ENCODE data around the gene GABRR1. TPM values are rescaled to one million over a fixed set of nuclear protein-coding genes. Genes with fewer than 3 reads are reported as not detected.

GABRR1 gene
- total RNA-seq, 1 donor from 2014 or later: not detected

DNA sequence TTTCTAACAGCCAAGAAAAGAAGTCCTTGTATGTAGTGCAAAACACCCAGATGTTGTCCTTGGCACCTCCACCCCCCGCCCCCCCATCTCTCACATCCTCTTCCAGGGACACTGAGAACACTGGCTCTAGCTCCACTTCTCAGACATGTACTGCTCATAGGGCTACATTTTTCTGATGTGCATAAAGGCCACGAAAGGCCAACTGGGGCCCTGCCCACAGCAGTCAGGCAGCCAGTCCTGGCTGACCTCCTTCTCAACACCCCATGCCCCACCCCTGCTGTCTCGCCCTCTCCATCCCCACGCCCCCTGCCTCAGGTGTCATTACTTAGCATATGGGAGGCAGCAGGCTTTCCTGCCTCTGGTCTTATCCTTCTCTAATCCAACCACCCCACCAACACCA, 11.3 kb downstream of the GABRR1 start:
- no peak overlapping the region for H3K4me3 ChIP-seq
- peak overlapping the region; percentile 37 to 45 for H3K27ac ChIP-seq
- no peaks in the 10 kb centered on the region for H3K9me3 ChIP-seq
- no peaks in the 10 kb centered on the region for H3K27me3 ChIP-seq
- intact Hi-C loops (cut with DNase I): no loop called here
- TF ChIP-seq, protein P1, sequence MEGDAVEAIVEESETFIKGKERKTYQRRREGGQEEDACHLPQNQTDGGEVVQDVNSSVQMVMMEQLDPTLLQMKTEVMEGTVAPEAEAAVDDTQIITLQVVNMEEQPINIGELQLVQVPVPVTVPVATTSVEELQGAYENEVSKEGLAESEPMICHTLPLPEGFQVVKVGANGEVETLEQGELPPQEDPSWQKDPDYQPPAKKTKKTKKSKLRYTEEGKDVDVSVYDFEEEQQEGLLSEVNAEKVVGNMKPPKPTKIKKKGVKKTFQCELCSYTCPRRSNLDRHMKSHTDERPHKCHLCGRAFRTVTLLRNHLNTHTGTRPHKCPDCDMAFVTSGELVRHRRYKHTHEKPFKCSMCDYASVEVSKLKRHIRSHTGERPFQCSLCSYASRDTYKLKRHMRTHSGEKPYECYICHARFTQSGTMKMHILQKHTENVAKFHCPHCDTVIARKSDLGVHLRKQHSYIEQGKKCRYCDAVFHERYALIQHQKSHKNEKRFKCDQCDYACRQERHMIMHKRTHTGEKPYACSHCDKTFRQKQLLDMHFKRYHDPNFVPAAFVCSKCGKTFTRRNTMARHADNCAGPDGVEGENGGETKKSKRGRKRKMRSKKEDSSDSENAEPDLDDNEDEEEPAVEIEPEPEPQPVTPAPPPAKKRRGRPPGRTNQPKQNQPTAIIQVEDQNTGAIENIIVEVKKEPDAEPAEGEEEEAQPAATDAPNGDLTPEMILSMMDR (IDR thresholded peaks at IDR 0.05): no peak
- H3K4me1 ChIP-seq: peaks cover 0 to 9% of the 10 kb centered on the region in 2 donors
- no peak for DNase-seq (ENCODE audit: low spot score in 2 of 2)
- no peaks in the 10 kb centered on the region for H3K36me3 ChIP-seq

DNA sequence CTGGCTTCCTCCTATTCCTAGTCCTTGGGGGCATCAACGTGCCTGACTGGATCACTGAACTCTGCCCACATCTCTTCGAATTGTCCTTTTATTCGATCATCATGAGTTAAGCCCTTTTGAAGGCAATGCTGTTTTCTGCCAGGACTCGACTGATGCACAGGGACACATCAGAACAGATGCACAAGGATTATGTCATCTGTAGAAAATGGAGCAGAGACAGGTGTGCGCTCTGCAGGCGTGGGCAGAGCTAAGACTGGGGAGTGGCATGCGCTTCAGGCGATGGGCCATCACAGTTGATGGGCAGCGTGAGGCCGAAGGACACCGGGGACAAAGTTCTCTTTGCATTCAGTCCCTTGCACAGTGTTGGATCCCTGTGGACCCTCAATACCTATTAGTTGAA, 13.1 kb downstream of the GABRR1 start:
- intact Hi-C loops (cut with DNase I): no loop called here

DNA sequence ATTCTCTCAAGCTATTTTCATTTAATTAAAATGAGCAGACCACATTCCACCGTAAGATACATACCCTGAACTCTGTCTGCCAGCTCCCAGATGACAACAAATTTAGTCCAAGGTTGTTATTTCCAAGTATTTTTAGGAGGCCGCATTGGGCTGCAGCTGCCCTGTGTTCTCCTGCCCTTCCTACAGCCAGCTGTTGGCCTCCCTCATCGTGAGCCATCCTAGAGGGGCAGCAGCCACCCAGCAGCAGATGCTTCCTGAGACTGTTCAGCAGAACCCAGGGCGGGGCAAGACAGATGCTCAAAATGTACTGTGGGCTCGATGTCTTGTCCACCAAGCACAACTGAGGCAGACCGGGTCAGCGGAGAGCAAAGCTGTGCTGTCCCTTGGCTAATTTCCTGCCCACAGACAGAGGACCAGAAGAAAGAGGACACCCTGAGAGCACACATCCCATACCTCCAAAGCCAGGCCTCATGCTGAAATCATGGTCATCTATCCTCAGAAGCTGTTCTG, 16.4 kb downstream of the GABRR1 start:
- Histone ChIP-seq H3K27ac (no peak overlapping the region), H3K4me1 (peaks cover 0 to 4% of the 10 kb centered on the region in 2 donors), H3K9me3 (no peaks in the 10 kb centered on the region), H3K4me3 (no peak overlapping the region), H3K27me3 (no peaks in the 10 kb centered on the region), H3K36me3 (no peaks in the 10 kb centered on the region)
- TF ChIP-seq, protein P1 (IDR thresholded peaks at IDR 0.05): no peak
- no peak for DNase-seq (ENCODE audit: low spot score in 2 of 2)
- intact Hi-C loops (cut with DNase I): no loop called here

More for the DNA sequence above, 13.1 kb downstream of the GABRR1 start:
- H3K36me3 ChIP-seq: no peaks in the 10 kb centered on the region
- no peak for DNase-seq (ENCODE audit: low spot score in 2 of 2)
- H3K9me3 ChIP-seq: no peaks in the 10 kb centered on the region
- TF ChIP-seq, protein P1 (IDR thresholded peaks at IDR 0.05): no peak
- H3K4me1 ChIP-seq: peaks cover 0 to 9% of the 10 kb centered on the region in 2 donors
- H3K27me3 ChIP-seq: no peaks in the 10 kb centered on the region
- no peak overlapping the region for H3K27ac ChIP-seq
- H3K4me3 ChIP-seq: no peak overlapping the region

DNA sequence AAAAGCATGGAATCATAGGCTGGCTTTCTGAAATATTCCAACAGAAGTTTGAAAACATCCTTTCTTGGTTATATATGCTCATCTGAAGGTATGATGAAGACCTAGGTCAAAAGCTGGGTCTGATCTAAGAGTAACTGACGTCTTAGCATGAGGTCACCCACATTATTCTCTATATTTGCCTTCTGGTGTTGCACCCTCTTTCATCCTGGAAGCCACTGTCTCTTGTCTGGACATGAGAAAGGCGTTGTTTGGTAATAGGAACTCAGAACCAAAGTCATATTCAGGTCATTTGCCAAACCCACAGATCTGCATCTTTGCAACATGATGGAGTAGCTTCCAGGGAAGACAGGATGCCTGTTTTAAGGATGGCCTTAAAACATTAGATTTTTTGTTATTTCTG, 17.6 kb downstream of the GABRR1 start:
- intact Hi-C loops (cut with DNase I): no loop called here
- peaks cover 0 to 10% of the 10 kb centered on the region in 2 donors for H3K9me3 ChIP-seq
- no peak overlapping the region for H3K4me3 ChIP-seq
- H3K36me3 ChIP-seq: no peaks in the 10 kb centered on the region
- no peak overlapping the region for H3K27ac ChIP-seq
- DNase-seq (ENCODE audit: low spot score in 2 of 2): no peak
- no peaks in the 10 kb centered on the region for H3K4me1 ChIP-seq
- TF ChIP-seq, protein P1 (IDR thresholded peaks at IDR 0.05): no peak
- no peaks in the 10 kb centered on the region for H3K27me3 ChIP-seq

DNA sequence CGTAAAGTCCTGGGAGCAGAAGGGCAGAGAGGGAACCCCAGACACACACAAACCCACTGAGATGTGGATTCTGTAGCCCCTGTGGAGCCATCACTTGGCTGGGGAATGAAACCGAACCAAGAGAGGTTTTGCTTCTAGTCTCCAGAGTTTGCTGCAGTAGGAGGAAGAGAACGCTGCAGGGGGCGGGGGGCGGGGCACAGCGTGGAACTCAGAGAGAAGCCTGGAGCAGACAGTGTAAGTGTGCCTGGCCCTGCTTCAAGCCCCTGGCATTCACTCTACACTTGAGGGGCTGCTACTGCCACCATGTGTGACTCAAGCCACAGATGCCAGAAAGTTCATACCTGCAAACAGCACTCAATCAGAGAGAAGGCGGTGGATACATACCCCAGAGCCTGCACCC, 18.9 kb downstream of the GABRR1 start:
- Histone ChIP-seq H3K36me3 (no peaks in the 10 kb centered on the region), H3K4me3 (no peak overlapping the region), H3K9me3 (peaks cover 0 to 12% of the 10 kb centered on the region in 2 donors), H3K4me1 (no peaks in the 10 kb centered on the region), H3K27me3 (no peaks in the 10 kb centered on the region), H3K27ac (no peak overlapping the region)
- TF ChIP-seq, protein P1 (IDR thresholded peaks at IDR 0.05): no peak
- DNase-seq (ENCODE audit: low spot score in 2 of 2): no peak
- intact Hi-C loops (cut with DNase I): no loop called here

DNA sequence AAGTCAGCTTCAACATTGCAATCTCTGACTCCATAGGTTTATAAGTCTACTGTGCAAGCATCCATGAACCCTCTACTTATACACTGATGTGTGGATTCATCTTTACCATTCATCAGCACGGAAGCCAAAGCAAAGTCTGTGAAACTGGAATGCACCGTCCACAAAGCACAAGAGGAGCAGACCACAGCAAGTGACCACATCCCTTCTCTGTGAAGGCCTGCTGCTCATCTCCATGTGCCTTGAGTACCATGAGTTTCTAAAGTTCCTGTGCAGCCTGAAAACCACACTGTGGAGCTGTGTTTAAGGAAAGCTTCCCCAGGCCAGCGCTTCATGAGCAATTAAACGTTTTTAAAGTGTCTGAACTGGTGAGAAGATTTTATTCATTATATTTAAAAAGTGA, 20.0 kb downstream of the GABRR1 start:
- TF ChIP-seq, protein P1 (IDR thresholded peaks at IDR 0.05): no peak
- DNase-seq (ENCODE audit: low spot score in 2 of 2): no peak
- Histone ChIP-seq H3K4me3 (no peak overlapping the region), H3K36me3 (no peaks in the 10 kb centered on the region), H3K27me3 (no peaks in the 10 kb centered on the region), H3K9me3 (peaks cover 0 to 12% of the 10 kb centered on the region in 2 donors), H3K27ac (no peak overlapping the region), H3K4me1 (no peaks in the 10 kb centered on the region)
- intact Hi-C loops (cut with DNase I): no loop called here

All from ascending aorta (tissue), 2 donors.